Measurements from ENCODE around the gene TBC1D30.
A peak's percentile ranks its signal among the peaks of the same experiment; 100 is the strongest.

The TBC1D30 gene

DNA sequence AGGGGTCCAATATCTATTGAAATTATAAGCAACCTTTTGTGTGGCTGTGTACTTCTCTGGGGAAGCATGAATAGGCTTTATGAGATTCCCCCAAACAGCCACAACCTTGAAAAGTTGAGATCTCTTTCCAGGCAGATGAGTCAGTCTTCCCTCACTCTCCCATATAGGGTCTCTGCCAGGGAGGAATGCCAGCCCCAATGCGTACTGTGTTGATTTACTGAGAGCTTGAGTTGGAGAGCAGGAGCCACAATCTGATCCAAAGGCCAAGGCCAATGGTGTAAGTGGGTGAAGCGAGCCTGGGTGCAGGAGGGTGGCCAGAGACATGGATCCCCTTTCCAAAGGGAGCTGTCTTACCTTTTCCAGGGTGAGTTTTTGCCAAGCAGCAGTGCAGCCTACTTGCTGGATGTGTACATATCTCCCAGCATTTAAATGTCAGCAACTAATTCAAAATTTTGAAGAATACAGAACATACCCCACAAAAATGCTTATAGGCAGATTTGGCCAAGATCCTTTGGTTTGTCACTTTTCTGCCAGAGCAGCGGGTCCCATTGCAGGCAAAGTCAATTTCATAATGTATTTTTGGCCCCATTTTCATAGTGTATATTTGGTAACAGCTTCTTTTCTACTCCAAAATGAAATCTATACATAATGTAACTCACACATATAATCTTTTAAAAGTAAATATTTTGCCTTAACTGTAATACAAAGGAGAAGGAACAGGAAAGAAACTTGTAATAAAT, 88.2 kb downstream of the TBC1D30 start:
- no peak for DNase-seq

GRCh38 chr12:64915242-64915641, 90.8 kb downstream of the TBC1D30 start:
- no peak for DNase-seq

DNA sequence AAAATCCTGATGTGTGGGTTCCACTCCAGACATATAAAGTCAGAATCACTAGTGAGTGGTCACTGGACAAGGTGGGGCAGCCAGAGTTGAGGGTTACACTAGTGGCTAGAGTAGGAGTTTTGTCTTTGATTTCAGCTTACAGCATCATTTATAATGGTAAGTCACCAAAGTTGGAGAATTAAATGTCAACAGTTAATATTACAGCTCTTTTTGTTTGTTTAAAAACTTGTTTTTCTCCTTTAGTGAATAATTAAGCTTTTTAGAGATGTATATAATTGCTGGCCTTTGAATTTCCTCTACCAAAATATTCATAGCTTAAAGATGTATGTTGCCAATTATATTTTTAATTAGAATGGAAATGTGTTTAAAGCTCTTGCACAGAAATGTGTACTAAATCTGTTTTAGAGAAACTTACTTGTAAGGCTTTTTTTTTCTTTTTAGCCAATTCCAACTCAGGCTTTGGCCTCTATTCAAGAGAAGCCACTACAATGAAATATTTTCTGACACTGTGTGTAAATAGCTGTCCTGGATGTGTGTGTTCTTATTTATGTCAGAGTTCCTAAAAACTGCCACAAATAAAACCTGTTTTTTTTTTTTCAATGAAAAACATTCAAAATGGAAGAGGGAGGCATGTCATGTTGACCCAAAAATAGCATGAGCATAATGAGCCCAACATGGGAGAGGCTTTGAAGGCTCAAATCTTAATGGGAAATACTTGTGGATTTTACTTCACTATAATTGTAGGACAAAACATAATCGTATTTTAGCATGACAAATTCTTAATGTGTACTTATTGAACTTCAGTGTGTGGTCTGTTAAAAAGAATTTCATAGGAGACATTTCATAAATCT, 92.2 kb downstream of the TBC1D30 start:
- no peak for DNase-seq

DNA sequence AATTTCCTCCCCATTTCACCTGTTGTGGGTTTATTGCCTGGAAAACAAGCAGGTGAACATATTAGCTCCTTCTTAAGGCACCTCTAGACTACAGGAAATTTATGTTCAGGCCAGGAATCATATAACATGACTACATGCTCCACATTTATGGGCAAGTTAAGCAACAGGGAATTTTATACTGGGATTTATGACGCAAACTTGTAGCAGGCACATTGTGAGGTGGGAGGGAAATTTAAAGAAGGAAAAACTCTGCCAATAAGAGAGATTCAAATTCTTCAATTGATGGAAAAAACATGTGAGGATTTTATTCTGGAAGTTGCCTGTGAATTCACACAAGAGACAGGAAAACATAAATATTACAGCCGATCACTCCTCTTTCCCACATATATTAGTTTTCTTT, 93.9 kb downstream of the TBC1D30 start:
- DNase-seq = no peak

- DNase-seq = no peak
Measured at GRCh38 chr12:64918801-64919200, 94.4 kb downstream of the TBC1D30 start.

DNA sequence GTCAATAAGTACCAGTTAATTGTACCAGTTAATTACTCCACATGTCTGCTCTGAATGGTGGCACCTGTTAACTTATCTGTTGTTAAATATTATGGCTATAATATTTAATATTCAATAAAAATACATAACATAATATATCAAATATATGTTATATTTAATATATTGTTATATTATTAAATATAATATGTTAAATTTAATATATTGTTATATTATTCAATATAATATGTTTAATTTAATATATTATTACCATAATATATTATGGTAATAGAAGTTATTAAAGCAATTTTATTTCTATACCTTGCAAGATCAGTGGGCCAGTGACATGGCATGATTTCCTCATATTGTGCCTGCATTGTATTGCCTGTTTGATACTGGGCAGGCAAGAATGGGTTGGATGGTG, 98.4 kb downstream of the TBC1D30 start:
- DNase-seq = no peak

- DNase-seq = peak in 2 of 3 donors; percentile 4 to 6
Measured at GRCh38 chr12:64923536-64923935, 99.1 kb downstream of the TBC1D30 start.
